Activated CD8-positive, alpha-beta T cell treated with anti-CD3 and anti-CD28 coated beads for 36 hours (primary cell): ENCODE data around the gene SLC15A1. TPM values are rescaled to one million over a fixed set of nuclear protein-coding genes. Genes with fewer than 3 reads are reported as not detected.

Experiments
- ATAC-seq: fragments of 200-7000 bp; cut with Tn5 transposase; one replicate; pipeline ENCODE4 v1.10.0; 2021; ENCODE audit warnings: mild to moderate bottlenecking, moderate library complexity
- CTCF ChIA-PET: fragments of 350-600 bp; sonication (Branson Sonifier 250); formaldehyde crosslinking; loops from one replicate; lab custom pipeline; 2021; ENCODE audit warnings: antibody characterized with exemption; lab: Charles Lee
- POLR2A ChIA-PET: fragments of 350-600 bp; sonication (Branson Sonifier 250); formaldehyde crosslinking; loops from one replicate; lab custom pipeline; 2021; ENCODE audit warnings: antibody characterized with exemption; lab: Charles Lee
- DNase-seq: peaks from one replicate; pipeline ENCODE4 v3.0.0-alpha.2; 2020
- H3K27ac Mint-ChIP-seq: one replicate; pipeline ENCODE4 v1.8.0; 2021; ENCODE audit warnings: mild to moderate bottlenecking, mixed read lengths
- H3K27me3 Mint-ChIP-seq: one replicate; pipeline ENCODE4 v1.8.0; 2021; ENCODE audit warnings: mixed read lengths
- H3K36me3 Mint-ChIP-seq: one replicate; pipeline ENCODE4 v1.8.0; 2021; ENCODE audit warnings: low read depth, mixed read lengths
- H3K4me1 Mint-ChIP-seq: one replicate; pipeline ENCODE4 v1.8.0; 2021; ENCODE audit warnings: low read depth, mixed read lengths
- H3K4me3 Mint-ChIP-seq: one replicate; pipeline ENCODE4 v1.8.0; 2021; ENCODE audit warnings: mild to moderate bottlenecking, moderate library complexity, mixed read lengths
- H3K9me3 Mint-ChIP-seq: one replicate; pipeline ENCODE4 v1.8.0; 2021; ENCODE audit warnings: mixed read lengths
- intact Hi-C: fragments of 100-400 bp; cut with micrococcal nuclease; formaldehyde crosslinking; loops from one replicate; pipeline ENCODE4 v1.10.0; 2022
- total RNA-seq, 2 experiments: library from RNA; stranded (reverse); gene quantifications; one replicate each; pipeline ENCODE4 v1.2.3, GENCODE V29; 2021
- TF ChIP-seq, protein P1 (sequence below): fragments of 200-600 bp; IDR thresholded peaks from one replicate; pipeline ENCODE4 v1.8.0; 2022; ENCODE audit warnings: antibody characterized with exemption, mild to moderate bottlenecking

SLC15A1 gene
- total RNA-seq, 2 experiments from 2014 or later: not detected

DNA sequence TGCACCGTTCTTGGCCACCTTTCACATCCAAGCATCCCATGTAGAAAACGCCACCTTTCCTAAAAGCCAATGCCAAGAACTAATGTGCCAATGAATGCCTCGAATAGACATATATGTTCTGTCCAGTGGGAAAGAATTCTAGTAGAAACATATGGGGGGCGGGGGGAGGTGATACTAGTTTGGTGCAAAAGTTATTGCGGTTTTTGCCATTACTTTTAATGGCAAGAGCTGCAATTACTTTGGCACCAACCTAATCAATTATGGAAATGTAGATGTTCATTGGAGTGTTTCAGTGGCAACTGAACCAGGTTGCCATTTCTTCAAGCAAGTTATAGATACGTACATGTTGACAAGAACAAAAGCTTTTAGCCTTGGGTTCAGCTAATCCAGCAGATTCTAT is 34.6 kb downstream of the SLC15A1 start:
- Mint-ChIP-seq H3K4me3 (no peak overlapping the region), H3K27me3 (peaks cover 1% of the 10 kb centered on the region), H3K4me1 (no peaks in the 10 kb centered on the region), H3K36me3 (no peaks in the 10 kb centered on the region), H3K9me3 (no peaks in the 10 kb centered on the region), H3K27ac (no peak overlapping the region)
- ChIA-PET POLR2A (no interaction called here), CTCF (interaction anchor here (0.7 kb wide), 1 partner anchor 45 kb away, joined by 5 read pairs; no protein-coding TSS in a partner anchor)
- intact Hi-C loops: no loop called here
- TF ChIP-seq, protein P1, sequence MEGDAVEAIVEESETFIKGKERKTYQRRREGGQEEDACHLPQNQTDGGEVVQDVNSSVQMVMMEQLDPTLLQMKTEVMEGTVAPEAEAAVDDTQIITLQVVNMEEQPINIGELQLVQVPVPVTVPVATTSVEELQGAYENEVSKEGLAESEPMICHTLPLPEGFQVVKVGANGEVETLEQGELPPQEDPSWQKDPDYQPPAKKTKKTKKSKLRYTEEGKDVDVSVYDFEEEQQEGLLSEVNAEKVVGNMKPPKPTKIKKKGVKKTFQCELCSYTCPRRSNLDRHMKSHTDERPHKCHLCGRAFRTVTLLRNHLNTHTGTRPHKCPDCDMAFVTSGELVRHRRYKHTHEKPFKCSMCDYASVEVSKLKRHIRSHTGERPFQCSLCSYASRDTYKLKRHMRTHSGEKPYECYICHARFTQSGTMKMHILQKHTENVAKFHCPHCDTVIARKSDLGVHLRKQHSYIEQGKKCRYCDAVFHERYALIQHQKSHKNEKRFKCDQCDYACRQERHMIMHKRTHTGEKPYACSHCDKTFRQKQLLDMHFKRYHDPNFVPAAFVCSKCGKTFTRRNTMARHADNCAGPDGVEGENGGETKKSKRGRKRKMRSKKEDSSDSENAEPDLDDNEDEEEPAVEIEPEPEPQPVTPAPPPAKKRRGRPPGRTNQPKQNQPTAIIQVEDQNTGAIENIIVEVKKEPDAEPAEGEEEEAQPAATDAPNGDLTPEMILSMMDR: no peak
- ATAC-seq (no peak), DNase-seq (no peak)

DNA sequence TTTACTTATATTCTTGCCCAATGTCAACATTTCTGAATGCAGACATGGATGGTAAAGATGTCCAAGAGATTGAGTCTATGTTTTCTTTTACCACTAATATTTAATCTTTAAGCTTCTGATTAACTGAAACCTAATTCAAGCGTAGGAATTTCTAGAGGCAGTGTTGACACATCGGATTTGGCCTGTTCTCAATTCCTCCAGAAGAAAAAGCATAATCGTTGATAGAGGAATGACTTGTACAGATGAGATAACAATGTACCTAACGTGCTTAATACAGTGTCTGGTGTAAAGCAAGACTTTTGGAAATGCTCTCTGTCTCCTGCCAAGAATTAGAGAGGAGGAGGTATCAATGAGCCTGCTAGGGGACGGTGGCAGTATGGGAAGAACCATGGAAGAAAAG is 35.2 kb downstream of the SLC15A1 start:
- ATAC-seq: no peak
- peaks cover 1% of the 10 kb centered on the region for H3K27me3 Mint-ChIP-seq
- intact Hi-C loops: no loop called here
- no peaks in the 10 kb centered on the region for H3K4me1 Mint-ChIP-seq
- ChIA-PET CTCF (interaction anchor here (1.1 to 2.2 kb wide), 2 partner anchors 19 to 272 kb away, joined by 3 to 8 read pairs; no protein-coding TSS in a partner anchor), POLR2A (no interaction called here)
- H3K9me3 Mint-ChIP-seq: no peaks in the 10 kb centered on the region
- TF ChIP-seq, protein P1: no peak
- H3K36me3 Mint-ChIP-seq: no peaks in the 10 kb centered on the region
- no peak overlapping the region for H3K27ac Mint-ChIP-seq
- no peak overlapping the region for H3K4me3 Mint-ChIP-seq
- no peak for DNase-seq

DNA sequence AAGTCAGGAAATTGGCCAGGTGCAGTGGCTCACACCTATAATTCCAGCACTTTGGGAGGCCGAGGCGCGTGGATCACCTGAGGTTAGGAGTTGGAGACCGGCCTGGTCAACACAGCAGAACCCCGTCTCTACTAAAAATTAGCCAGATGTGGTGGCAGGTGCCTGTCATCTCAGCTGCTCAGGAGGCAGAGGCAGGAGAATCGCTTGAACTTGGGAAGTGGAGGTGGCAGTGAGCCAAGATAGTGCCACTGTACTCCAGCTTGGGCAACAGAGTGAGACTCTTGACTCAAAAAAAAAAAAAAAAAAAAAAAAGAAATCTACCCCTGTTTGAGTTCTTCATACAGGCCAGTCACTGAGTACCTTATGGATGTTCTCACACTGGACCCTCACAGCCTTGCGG is 42.0 kb downstream of the SLC15A1 start:
- no peak overlapping the region for H3K27ac Mint-ChIP-seq
- peaks cover 2% of the 10 kb centered on the region for H3K4me1 Mint-ChIP-seq
- DNase-seq (no peak), ATAC-seq (no peak)
- ChIA-PET CTCF (no interaction called here), POLR2A (no interaction called here)
- peaks cover 7% of the 10 kb centered on the region for H3K27me3 Mint-ChIP-seq
- peaks cover 5% of the 10 kb centered on the region for H3K9me3 Mint-ChIP-seq
- intact Hi-C loops: no loop called here
- no peak overlapping the region for H3K4me3 Mint-ChIP-seq
- TF ChIP-seq, protein P1: no peak
- no peaks in the 10 kb centered on the region for H3K36me3 Mint-ChIP-seq

DNA sequence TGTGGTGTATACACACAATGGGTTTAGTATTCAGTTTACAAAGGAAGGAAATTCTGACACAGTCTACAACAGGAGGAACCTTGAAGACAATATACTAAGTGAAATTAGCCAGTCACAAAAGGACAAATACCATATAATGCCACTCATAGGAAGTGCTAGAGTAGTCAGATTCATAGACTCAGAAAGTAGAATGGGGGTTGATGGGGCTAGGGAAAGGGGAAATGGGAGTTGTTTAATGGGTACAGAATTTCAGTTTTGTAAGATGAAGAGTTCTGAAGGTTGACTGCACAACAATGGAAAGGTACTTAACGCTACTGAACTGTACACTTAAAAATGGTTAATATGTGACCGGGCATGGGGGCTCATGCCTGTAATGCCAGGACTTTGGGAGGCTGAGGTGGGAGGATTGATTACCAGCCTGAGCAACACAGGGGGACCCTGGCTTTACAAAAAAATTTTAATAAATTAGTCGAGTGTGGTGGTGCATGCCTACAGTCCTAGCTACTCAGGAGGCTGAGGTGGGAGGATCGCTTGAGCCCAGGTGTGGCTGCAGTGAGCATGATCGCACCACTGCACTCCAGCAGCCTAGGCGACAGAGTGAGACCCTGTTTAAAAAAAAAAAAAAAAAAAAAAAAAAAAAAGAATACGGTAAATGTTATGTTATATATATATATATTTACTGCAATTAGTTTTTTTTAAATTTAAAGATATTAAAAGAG is 45.0 kb downstream of the SLC15A1 start:
- intact Hi-C loops: no loop called here

More for the DNA sequence above, 45.0 kb downstream of the SLC15A1 start:
- DNase-seq: no peak
- ChIA-PET POLR2A (no interaction called here), CTCF (interaction anchor here (1.9 kb wide), 1 partner anchor 13 kb away, joined by 4 read pairs; no protein-coding TSS in a partner anchor)
- Mint-ChIP-seq H3K9me3 (peaks cover 5% of the 10 kb centered on the region), H3K4me3 (no peak overlapping the region), H3K36me3 (no peaks in the 10 kb centered on the region), H3K27me3 (peaks cover 11% of the 10 kb centered on the region), H3K27ac (no peak overlapping the region), H3K4me1 (peaks cover 2% of the 10 kb centered on the region)
- no peak for ATAC-seq
- TF ChIP-seq, protein P1: no peak
